OCI-LY1 (cell line): Measurements from ENCODE around the gene FURIN.

Source experiments
- H2AFZ ChIP-seq: fragments of 200-600 bp; sonication (generic), shearing (Covaris generic); 2 replicates; pipeline ENCODE4 v1.6.0; 2014; ENCODE audit warnings: antibody characterized with exemption, mild to moderate bottlenecking, low read length
- H3F3A ChIP-seq: fragments of 200-600 bp; sonication (generic), shearing (Covaris generic); 2 replicates; pipeline ENCODE4 v1.6.0; 2014; ENCODE audit warnings: mild to moderate bottlenecking, antibody characterized with exemption, low read length, moderate library complexity; ENCODE audit not compliant: insufficient read depth
- H3K27ac ChIP-seq: fragments of 200-600 bp; sonication (generic); 2 replicates; pipeline ENCODE4 v1.5.1; 2014; ENCODE audit warnings: low read length, mixed run types, mild to moderate bottlenecking, low read depth; ENCODE audit not compliant: poor library complexity, severe bottlenecking
- H3K27me3 ChIP-seq: fragments of 200-600 bp; sonication (generic); 2 replicates; pipeline ENCODE4 v1.6.0; 2014; ENCODE audit warnings: antibody characterized with exemption, mild to moderate bottlenecking, low read length, moderate library complexity; ENCODE audit not compliant: insufficient read depth
- H3K36me3 ChIP-seq: fragments of 200-600 bp; sonication (generic); 2 replicates; pipeline ENCODE4 v1.6.1; 2014; ENCODE audit warnings: mild to moderate bottlenecking, antibody characterized with exemption, low read length, moderate library complexity, mixed read lengths; ENCODE audit not compliant: insufficient read depth
- H3K4me1 ChIP-seq: fragments of 200-600 bp; sonication (generic); 2 replicates; pipeline ENCODE4 v1.5.1; 2014; ENCODE audit warnings: mild to moderate bottlenecking, low read length, moderate library complexity; ENCODE audit not compliant: insufficient read depth, severe bottlenecking
- H3K4me2 ChIP-seq: fragments of 200-600 bp; sonication (generic), shearing (Covaris generic); 2 replicates; pipeline ENCODE4 v1.6.1; 2014; ENCODE audit warnings: low read length
- H3K4me3 ChIP-seq: fragments of 200-600 bp; sonication (generic); 2 replicates; pipeline ENCODE4 v1.5.1; 2014; ENCODE audit warnings: low read length, low read depth, mild to moderate bottlenecking, mixed read lengths; ENCODE audit not compliant: poor library complexity, severe bottlenecking
- H3K79me2 ChIP-seq: fragments of 200-600 bp; shearing (Covaris generic); 2 replicates; pipeline ENCODE4 v1.6.1; 2016; ENCODE audit warnings: mixed run types, low read length, mixed read lengths; ENCODE audit not compliant: insufficient read depth
- H3K9ac ChIP-seq: fragments of 200-600 bp; sonication (generic), shearing (Covaris generic); 2 replicates; pipeline ENCODE4 v1.6.1; 2014; ENCODE audit warnings: mild to moderate bottlenecking, low read length, mixed read lengths
- H3K9me2 ChIP-seq: fragments of 200-600 bp; sonication (generic), shearing (Covaris generic); 2 replicates; pipeline ENCODE4 v1.6.1; 2014; ENCODE audit warnings: low read depth, mild to moderate bottlenecking, low read length, mixed read lengths
- H3K9me3 ChIP-seq: fragments of 200-600 bp; shearing (Covaris generic); 2 replicates; pipeline ENCODE4 v1.6.1; 2014; ENCODE audit warnings: low read length, mixed read lengths
- H4K20me1 ChIP-seq: fragments of 200-600 bp; sonication (generic), shearing (Covaris generic); 2 replicates; pipeline ENCODE4 v1.6.0; 2016; ENCODE audit warnings: mild to moderate bottlenecking, low read length; ENCODE audit not compliant: insufficient read depth
- EZH2 ChIP-seq: fragments of 200-600 bp; sonication (generic), shearing (Covaris generic); IDR thresholded peaks from 2 replicates; pipeline ENCODE4 v1.8.0; 2017; ENCODE audit warnings: borderline replicate concordance, mixed run types, mild to moderate bottlenecking, antibody characterized with exemption, low read length, moderate library complexity, mixed read lengths
- TF ChIP-seq, protein P1 (sequence below): fragments of 200-600 bp; sonication (generic), shearing (Covaris generic); IDR thresholded peaks from 2 replicates; pipeline ENCODE4 v1.5.1; 2017; ENCODE audit warnings: mild to moderate bottlenecking, antibody characterized with exemption, low read length, moderate library complexity, mixed read lengths

Gene FURIN

DNA sequence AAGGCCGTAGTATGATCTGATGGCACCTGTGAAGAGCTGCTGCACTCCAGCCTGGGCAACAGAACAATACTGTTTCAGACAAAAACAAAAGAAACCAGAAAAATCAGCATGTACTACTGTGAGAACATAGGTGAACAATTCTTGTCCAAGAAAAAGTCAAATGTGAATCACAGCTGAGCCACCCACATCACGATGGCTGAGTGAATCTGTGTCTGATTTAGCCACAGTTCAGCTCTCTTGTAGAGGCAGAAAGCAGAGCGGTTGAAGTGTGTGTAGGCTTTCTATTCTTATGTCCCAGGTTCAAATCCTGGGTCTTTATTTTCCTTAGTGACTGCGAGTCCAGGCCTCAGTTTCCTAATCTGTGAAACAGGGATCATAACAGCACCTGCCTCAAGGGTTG lies 4.4 kb upstream of the FURIN start:
- no peaks in the 10 kb centered on the region for H3K36me3 ChIP-seq
- TF ChIP-seq, protein P1, sequence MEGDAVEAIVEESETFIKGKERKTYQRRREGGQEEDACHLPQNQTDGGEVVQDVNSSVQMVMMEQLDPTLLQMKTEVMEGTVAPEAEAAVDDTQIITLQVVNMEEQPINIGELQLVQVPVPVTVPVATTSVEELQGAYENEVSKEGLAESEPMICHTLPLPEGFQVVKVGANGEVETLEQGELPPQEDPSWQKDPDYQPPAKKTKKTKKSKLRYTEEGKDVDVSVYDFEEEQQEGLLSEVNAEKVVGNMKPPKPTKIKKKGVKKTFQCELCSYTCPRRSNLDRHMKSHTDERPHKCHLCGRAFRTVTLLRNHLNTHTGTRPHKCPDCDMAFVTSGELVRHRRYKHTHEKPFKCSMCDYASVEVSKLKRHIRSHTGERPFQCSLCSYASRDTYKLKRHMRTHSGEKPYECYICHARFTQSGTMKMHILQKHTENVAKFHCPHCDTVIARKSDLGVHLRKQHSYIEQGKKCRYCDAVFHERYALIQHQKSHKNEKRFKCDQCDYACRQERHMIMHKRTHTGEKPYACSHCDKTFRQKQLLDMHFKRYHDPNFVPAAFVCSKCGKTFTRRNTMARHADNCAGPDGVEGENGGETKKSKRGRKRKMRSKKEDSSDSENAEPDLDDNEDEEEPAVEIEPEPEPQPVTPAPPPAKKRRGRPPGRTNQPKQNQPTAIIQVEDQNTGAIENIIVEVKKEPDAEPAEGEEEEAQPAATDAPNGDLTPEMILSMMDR = no peak
- TF ChIP-seq EZH2 = no peak
- H3K27ac ChIP-seq = no peak overlapping the region
- H3K79me2 ChIP-seq = no peaks in the 10 kb centered on the region
- no peak overlapping the region for H3K4me3 ChIP-seq
- no peaks in the 10 kb centered on the region for H3K4me1 ChIP-seq
- no peaks in the 10 kb centered on the region for H4K20me1 ChIP-seq
- H3K4me2 ChIP-seq = no peak overlapping the region
- H2AFZ ChIP-seq = no peak overlapping the region
- no peaks in the 10 kb centered on the region for H3F3A ChIP-seq
- 0 out of 2 replicates have a peak, but pooled peaks cover 9% of the 10 kb centered on the region for H3K27me3 ChIP-seq
- no peaks in the 10 kb centered on the region for H3K9me2 ChIP-seq
- H3K9ac ChIP-seq = no peak overlapping the region
- no peaks in the 10 kb centered on the region for H3K9me3 ChIP-seq

- no peaks in the 10 kb centered on the region for H3K36me3 ChIP-seq
- no peak overlapping the region for H3K27ac ChIP-seq
Measured at GRCh38 chr15:90864507-90864906, 3.9 kb upstream of the FURIN start.

DNA sequence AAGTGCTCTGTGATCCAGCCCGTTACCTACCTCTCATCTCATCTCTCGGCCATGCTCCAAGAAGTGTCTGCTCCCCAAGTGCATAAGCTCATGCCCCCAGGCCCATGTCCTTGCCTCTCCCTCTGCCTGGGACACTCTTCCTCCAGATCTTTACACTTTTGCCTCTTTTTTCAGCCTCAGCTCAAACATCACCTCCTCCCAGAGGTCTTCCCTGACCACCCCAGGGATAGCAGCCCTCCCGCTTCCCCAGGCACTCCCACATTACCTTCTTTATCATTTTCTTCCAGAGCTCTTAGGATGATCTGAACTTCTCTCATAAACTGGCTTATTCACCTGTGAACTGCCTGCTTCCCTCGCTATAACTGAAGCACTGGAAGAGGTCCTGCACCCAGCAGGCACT lies 2.7 kb upstream of the FURIN start:
- Histone ChIP-seq H3K4me2 (no peak overlapping the region), H3F3A (no peaks in the 10 kb centered on the region), H3K36me3 (no peaks in the 10 kb centered on the region), H3K27ac (no peak overlapping the region), H3K9ac (no peak overlapping the region), H3K27me3 (0 out of 2 replicates have a peak, but pooled peaks cover 9% of the 10 kb centered on the region), H3K4me3 (no peak overlapping the region), H3K9me3 (no peaks in the 10 kb centered on the region), H3K79me2 (no peaks in the 10 kb centered on the region), H2AFZ (no peak overlapping the region), H3K9me2 (no peaks in the 10 kb centered on the region), H4K20me1 (no peaks in the 10 kb centered on the region), H3K4me1 (peaks cover 6% of the 10 kb centered on the region)
- no peak for TF ChIP-seq EZH2
- TF ChIP-seq, protein P1 = no peak

More at GRCh38 chr15:90864507-90864906, 3.9 kb upstream of the FURIN start:
- TF ChIP-seq EZH2 = no peak
- TF ChIP-seq, protein P1 = no peak
- Histone ChIP-seq H3K4me2 (no peak overlapping the region), H3K79me2 (no peaks in the 10 kb centered on the region), H4K20me1 (no peaks in the 10 kb centered on the region), H3F3A (no peaks in the 10 kb centered on the region), H3K9me3 (no peaks in the 10 kb centered on the region), H3K27me3 (0 out of 2 replicates have a peak, but pooled peaks cover 9% of the 10 kb centered on the region), H3K9ac (no peak overlapping the region), H2AFZ (no peak overlapping the region), H3K9me2 (no peaks in the 10 kb centered on the region), H3K4me1 (no peaks in the 10 kb centered on the region), H3K4me3 (no peak overlapping the region)
